A549 (cell line): ENCODE data around the gene POR. TPM values are rescaled to one million over a fixed set of nuclear protein-coding genes. Genes with fewer than 3 reads are reported as not detected.
"Not testable (repeated sequence)": the region's sequence is repeated elsewhere in the genome, so short reads cannot be mapped to it uniquely, and the experiment has no call there.

Experiments used
- ATAC-seq, 2 experiments: fragments of 200-7000 bp in 1 of 2; fragments of >200 bp in 1 of 2; cut with Nextera tagmentation in 1 of 2; cut with Tn5 transposase in 1 of 2; 3 replicates each; pipeline versions ENCODE4 v1.8.0 to v1.9.1; 2018 to 2020; ENCODE audit warnings: mild to moderate bottlenecking in 1 of 2, moderate library complexity in 1 of 2
- CTCF ChIA-PET: fragments of 300-600 bp; sonication (Branson Sonifier 250); formaldehyde crosslinking; extraction: SDS; loops from one replicate; lab custom pipeline; 2021; ENCODE audit warnings: antibody characterized with exemption, inconsistent platforms; lab: Yijun Ruan, JAX
- POLR2A ChIA-PET: fragments of 350-600 bp; formaldehyde crosslinking; extraction: SDS; loops from one replicate; lab custom pipeline; 2021; ENCODE audit warnings: antibody characterized with exemption, inconsistent platforms; lab: Yijun Ruan, JAX
- DNase-seq, 2 experiments: peaks; one replicate each; pipeline versions ENCODE4 v3.0.0 to v3.0.0-alpha.2; 2011 to 2016; ENCODE audit warnings: low read depth in 1 of 2, low spot score in 1 of 2
- FAIRE-seq: peaks from 2 replicates; lab custom pipeline; 2011; peaks lifted over from hg19 to GRCh38; lab: Jason Lieb, UNC
- H3K27ac ChIP-seq, 2 experiments: fragments of >200 bp; sonication (Bioruptor Twin); formaldehyde crosslinking; 3 replicates each; pipeline ENCODE4 v1.5.1; 2016 to 2017
- H3K4me1 ChIP-seq: fragments of >200 bp; sonication (Bioruptor Twin); formaldehyde crosslinking; 3 replicates; pipeline ENCODE4 v1.6.1; 2016
- H3K4me2 ChIP-seq: fragments of >200 bp; sonication (Bioruptor Twin); formaldehyde crosslinking; 3 replicates; pipeline ENCODE4 v1.6.1; 2016
- H3K4me3 ChIP-seq: fragments of >200 bp; sonication (Bioruptor Twin); formaldehyde crosslinking; 3 replicates; pipeline ENCODE4 v1.5.1; 2016
- H3K9me3 ChIP-seq: fragments of >200 bp; sonication (Bioruptor Twin); formaldehyde crosslinking; 3 replicates; pipeline ENCODE4 v1.6.1; 2016
- BCL3 ChIP-seq: fragments of >200 bp; sonication (Bioruptor Twin); formaldehyde crosslinking; IDR thresholded peaks from 3 replicates; pipeline ENCODE4 v1.6.1; 2016
- BHLHE40 ChIP-seq: IDR thresholded peaks from 2 replicates; pipeline ENCODE4 v1.6.1; 2012; ENCODE audit warnings: low read depth, low read length, inconsistent platforms
- CBX8 ChIP-seq: fragments of 200-600 bp; sonication (generic); IDR thresholded peaks from 2 replicates; pipeline ENCODE4 v1.6.1; 2016
- CEBPB ChIP-seq, 2 experiments: fragments of >200 bp in 1 of 2; sonication (Bioruptor Twin) in 1 of 2; formaldehyde crosslinking in 1 of 2; IDR thresholded peaks; 2 replicates each; pipeline ENCODE4 v1.6.1; 2012 to 2016
- CTCF ChIP-seq: fragments of >200 bp; sonication (Bioruptor Twin); formaldehyde crosslinking; IDR thresholded peaks from 3 replicates; pipeline ENCODE4 v1.5.1; 2016
- ELK1 ChIP-seq: fragments of 150-350 bp; IDR thresholded peaks from 2 replicates; pipeline ENCODE4 v1.6.1; 2014; ENCODE audit warnings: low read depth, mild to moderate bottlenecking, low read length
- ESRRA ChIP-seq: fragments of 150-350 bp; IDR thresholded peaks from 2 replicates; pipeline ENCODE4 v1.6.1; 2014; ENCODE audit warnings: mild to moderate bottlenecking, low read length, borderline replicate concordance
- FOSB ChIP-seq: fragments of 250-450 bp; sonication (Bioruptor Pico); IDR thresholded peaks from 2 replicates; pipeline ENCODE4 v1.5.0; 2020; ENCODE audit warnings: mild to moderate bottlenecking, moderate library complexity
- GATA3 ChIP-seq: IDR thresholded peaks from 2 replicates; pipeline ENCODE4 v1.6.1; 2012; ENCODE audit warnings: borderline replicate concordance
- HEYL ChIP-seq: fragments of 250-450 bp; sonication (Bioruptor Pico); IDR thresholded peaks from 2 replicates; pipeline ENCODE4 v1.8.0; 2021; ENCODE audit warnings: mild to moderate bottlenecking, moderate library complexity
- HOXB5 ChIP-seq: fragments of 250-450 bp; sonication (Bioruptor Pico); IDR thresholded peaks from 2 replicates; pipeline ENCODE4 v1.5.0; 2020; ENCODE audit warnings: mild to moderate bottlenecking, moderate library complexity
- JUN ChIP-seq, 2 experiments: fragments of >200 bp; sonication (Bioruptor Twin); formaldehyde crosslinking; IDR thresholded peaks; 2 replicates in 1 of 2; 3 replicates in 1 of 2; pipeline ENCODE4 v1.6.1; 2016 to 2017
- MAFK ChIP-seq: fragments of 450-650 bp; IDR thresholded peaks from 2 replicates; pipeline ENCODE4 v1.6.1; 2014; ENCODE audit not compliant: partially characterized antibody
- NFE2L2 ChIP-seq: fragments of 150-350 bp; conservative IDR thresholded peaks from 2 replicates; pipeline ENCODE4 v1.6.1; 2014; ENCODE audit warnings: low read length
- NPAS2 ChIP-seq: fragments of 250-450 bp; sonication (Bioruptor Pico); IDR thresholded peaks from 2 replicates; pipeline ENCODE4 v1.8.0; 2022; ENCODE audit warnings: mild to moderate bottlenecking, moderate library complexity, borderline replicate concordance
- PHF8 ChIP-seq: fragments of 200-600 bp; sonication (generic); IDR thresholded peaks from 2 replicates; pipeline ENCODE4 v1.6.1; 2016; ENCODE audit warnings: low read depth, mild to moderate bottlenecking, antibody characterized with exemption, moderate library complexity, borderline replicate concordance
- POLR2AphosphoS2 ChIP-seq: conservative IDR thresholded peaks from 2 replicates; pipeline ENCODE4 v1.6.1; 2012; ENCODE audit warnings: low read length, improper control_type of control experiment, inconsistent platforms
- RAD21 ChIP-seq, 2 experiments: fragments of >200 bp in 1 of 2; sonication (Bioruptor Twin) in 1 of 2; formaldehyde crosslinking in 1 of 2; IDR thresholded peaks in 1 of 2; conservative IDR thresholded peaks in 1 of 2; 2 replicates in 1 of 2; 3 replicates in 1 of 2; pipeline ENCODE4 v1.6.1; 2012 to 2018; ENCODE audit warnings: inconsistent platforms in 1 of 2
- REST ChIP-seq: fragments of 200-600 bp; sonication (generic); IDR thresholded peaks from 2 replicates; pipeline ENCODE4 v1.6.1; 2016; ENCODE audit warnings: antibody characterized with exemption, mild to moderate bottlenecking, moderate library complexity
- SMC3 ChIP-seq: fragments of >200 bp; sonication (Bioruptor Twin); formaldehyde crosslinking; IDR thresholded peaks from 3 replicates; pipeline ENCODE4 v1.6.1; 2018; ENCODE audit warnings: inconsistent platforms
- SREBF2 ChIP-seq: fragments of 450-650 bp; IDR thresholded peaks from 2 replicates; pipeline ENCODE4 v1.6.1; 2014; ENCODE audit warnings: mild to moderate bottlenecking, moderate library complexity
- TFCP2L1 ChIP-seq: fragments of 250-450 bp; sonication (Bioruptor Pico); IDR thresholded peaks from 2 replicates; pipeline ENCODE4 v1.5.0; 2021; ENCODE audit warnings: mild to moderate bottlenecking
- ZC3H11A ChIP-seq: fragments of 450-650 bp; IDR thresholded peaks from 2 replicates; pipeline ENCODE4 v1.6.1; 2014; ENCODE audit warnings: antibody characterized with exemption, mild to moderate bottlenecking
- ZNF302 ChIP-seq: fragments of 250-450 bp; sonication (Bioruptor Pico); IDR thresholded peaks from 2 replicates; pipeline ENCODE4 v1.9.0; 2021; ENCODE audit warnings: inconsistent platforms, mild to moderate bottlenecking, moderate library complexity
- WGBS: methylation state at CpG from one replicate; pipeline ENCODE4 v1.1.6; 2017; ENCODE audit errors: missing lambda C conversion rate; 5-methylcytosine and 5-hydroxymethylcytosine counted together
- polyA plus RNA-seq, 4 experiments: library from polyadenylated mRNA; depleted of rRNA in 3 of 4; stranded (reverse); fragments of >200 nt; fragmentation: RNase III in 1 of 4; extraction: RNeasy Plus Mini Kit Qiagen cat#74134 plus additional on column Dnase treatment in 1 of 4; gene quantifications; 2 replicates in 3 of 4; 3 replicates in 1 of 4; pipeline ENCODE4 v1.2.3, GENCODE V29; 2011 to 2017

Gene POR
- polyA plus RNA-seq, 2 of the 4 experiments (the other 2 are of a cell fraction), result 71.1 to 109 TPM

GRCh38 chr7:76016191-76016947, 101.4 kb downstream of the POR start:
- no peak for DNase-seq
- POLR2A ChIA-PET, result no interaction called here

GRCh38 chr7:76018520-76018919, 103.6 kb downstream of the POR start:
- WGBS, result 95% methylated on average over 4 of the region's 4 CpGs
- FAIRE-seq, H3K4me1 ChIP-seq, DNase-seq, H3K9me3 ChIP-seq, H3K27ac ChIP-seq, H3K4me2 ChIP-seq, ATAC-seq, POLR2A ChIA-PET, H3K4me3 ChIP-seq: not testable (repeated sequence)
- CTCF ChIA-PET, result interaction anchor here (1.1 to 7.6 kb wide), 4 partner anchors 8 to 153 kb away, joined by 3 to 82 read pairs (median 10); no protein-coding TSS in a partner anchor

More at GRCh38 chr7:76016191-76016947, 101.4 kb downstream of the POR start:
- ATAC-seq (no peak), FAIRE-seq (no peak)
- WGBS, result 89% methylated on average over 13 of the region's 13 CpGs
- Histone ChIP-seq H3K27ac (no peak overlapping the region), H3K4me1 (no peaks in the 10 kb centered on the region), H3K9me3 (no peaks in the 10 kb centered on the region), H3K4me3 (no peak overlapping the region), H3K4me2 (no peak overlapping the region)
- TF ChIP-seq PHF8 (no peak), NPAS2 (CRISPR knock-in tag) (no peak)
- CTCF ChIA-PET, result no interaction called here

- FAIRE-seq (no peak), DNase-seq (peak; percentile 77), ATAC-seq (peak; percentile 93 to 95)
- POLR2A ChIA-PET, result interaction anchor here (0.6 to 1.1 kb wide), 3 partner anchors 27 to 133 kb away, joined by 3 to 4 read pairs (median 3); partner anchors contain the start of genes MDH2 and STYXL1
- H3K4me3 ChIP-seq, result no peak overlapping the region
- CTCF ChIA-PET, result interaction anchor here (0.6 to 7.6 kb wide), 47 partner anchors 9 to 258 kb away, joined by 3 to 82 read pairs (median 5); partner anchors contain the start of genes CCL26, RHBDD2 and TMEM120A
- no peaks in the 10 kb centered on the region for H3K4me1 ChIP-seq
- no peaks in the 10 kb centered on the region for H3K9me3 ChIP-seq
- H3K27ac ChIP-seq, result no peak overlapping the region
- whole genome bisulfite sequencing, result 26% methylated on average over 6 of the region's 6 CpGs
- no peak overlapping the region for H3K4me2 ChIP-seq
- TF ChIP-seq CEBPB (IDR thresholded peaks at IDR 0.05) (no peak), CTCF (peak; percentile 84), BHLHE40 (no peak), RAD21 (conservative IDR thresholded peaks at IDR 0.05 in 1 of 2, IDR thresholded peaks at IDR 0.05 in 1 of 2) (peak; percentile 92 to 96), SMC3 (peak; percentile 88), REST (no peak), SREBF2 (no peak), ELK1 (no peak), FOSB (no peak), ZNF302 (no peak), MAFK (no peak), HEYL (CRISPR knock-in tag) (no peak), GATA3 (no peak), HOXB5 (CRISPR knock-in tag) (no peak), NFE2L2 (no peak), ZC3H11A (no peak), POLR2AphosphoS2 (no peak), ESRRA (no peak), TFCP2L1 (CRISPR knock-in tag) (no peak), JUN (IDR thresholded peaks at IDR 0.05) (no peak), CBX8 (no peak), BCL3 (no peak)
Observed at GRCh38 chr7:76020031-76020714, 105.2 kb downstream of the POR start.
